ENCODE measurements around the gene FXYD6. TPM values are rescaled to one million over a fixed set of nuclear protein-coding genes. Genes with fewer than 3 reads are reported as not detected.

FXYD6 gene
- total and polyA plus RNA-seq, 2 of the 8 experiments (the other 6 are each of a cell fraction or from before 2014, with no cell fraction given): 44.6 to 117 TPM

DNA sequence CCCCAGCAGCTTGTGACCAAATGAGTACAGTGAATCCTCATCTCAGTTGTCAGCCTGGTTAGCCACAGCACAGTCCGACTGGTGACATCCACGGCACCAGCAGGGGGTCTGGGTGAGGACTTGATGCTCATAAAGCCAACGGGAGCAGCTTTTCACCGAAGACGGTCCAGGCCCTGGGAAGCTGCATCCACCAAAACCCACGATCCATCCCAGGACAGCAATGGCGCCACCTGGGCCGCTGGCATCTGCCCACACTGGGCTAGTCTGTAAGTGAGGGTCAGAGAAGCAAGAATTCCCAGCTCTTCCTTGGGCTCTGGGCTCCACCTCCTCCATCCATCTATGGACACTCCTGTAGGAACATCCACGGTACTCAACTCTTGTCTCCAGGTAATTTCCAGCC is 25.1 kb upstream of the FXYD6 start:
- no peak overlapping the region for H4K91ac ChIP-seq (replicated peaks; ENCODE audit: insufficient read length, low read length)

More for the DNA sequence above, 25.1 kb upstream of the FXYD6 start:
- DNase-seq (ENCODE audit: low read depth in 1 of 2, low spot score in 2 of 2) (no peak), FAIRE-seq (no peak)
- Histone ChIP-seq H3K4ac (replicated peaks; ENCODE audit: insufficient read length, low read depth, low read length) (no peak overlapping the region), H3K14ac (ENCODE audit: insufficient read length) (no peak overlapping the region), H3K4me3 (ENCODE audit: extremely low read depth in 1 of 4, insufficient read depth in 2 of 4, low read depth in 3 of 4, low read length in 4 of 4) (no peak overlapping the region), H3K27me3 (replicated peaks in 1 of 4; ENCODE audit: control insufficient read depth in 3 of 4, extremely low read depth in 1 of 4, insufficient read depth in 3 of 4, low read length in 3 of 4) (no peaks in the 10 kb centered on the region), H3K4me1 (replicated peaks in 1 of 4; ENCODE audit: control insufficient read depth in 3 of 4, insufficient read depth in 4 of 4, low read length in 3 of 4) (no peaks in the 10 kb centered on the region; a peak in 1 of 7 replicates), H3K9ac (replicated peaks in 1 of 4; ENCODE audit: extremely low read depth in 1 of 4, low read depth in 3 of 4, low read length in 3 of 4) (no peak overlapping the region), H2BK5ac (ENCODE audit: low read depth, low read length) (no peak overlapping the region), H3K23me2 (ENCODE audit: low read depth, low read length) (no peaks in the 10 kb centered on the region), H3K79me1 (ENCODE audit: low read depth, low read length) (no peaks in the 10 kb centered on the region), H3K23ac (ENCODE audit: insufficient read length) (no peak overlapping the region), H3K9me3 (ENCODE audit: insufficient read depth in 2 of 2, low read depth in 1 of 2, low read length in 1 of 2) (no peaks in the 10 kb centered on the region), H4K8ac (ENCODE audit: extremely low read depth, insufficient read depth, low read length) (no peak overlapping the region), H2BK15ac (ENCODE audit: low read length) (no peak overlapping the region), H4K20me1 (replicated peaks in 1 of 2; ENCODE audit: control insufficient read depth in 1 of 2, insufficient read depth in 2 of 2, low read length in 2 of 2) (no peaks in the 10 kb centered on the region), H2BK20ac (ENCODE audit: low read length) (no peak overlapping the region), H2BK120ac (replicated peaks; ENCODE audit: low read depth, low read length) (no peak overlapping the region), H4K5ac (ENCODE audit: insufficient read length, low read depth, low read length) (no peak overlapping the region), H3K18ac (ENCODE audit: extremely low read depth, low read length) (no peak overlapping the region), H3K79me2 (ENCODE audit: control insufficient read depth in 1 of 2, insufficient read depth in 2 of 2, low read length in 2 of 2) (no peaks in the 10 kb centered on the region), H3K4me2 (ENCODE audit: insufficient read depth in 1 of 2, low read depth in 2 of 2, low read length in 2 of 2) (no peak overlapping the region), H2AK5ac (ENCODE audit: low read depth, low read length) (no peak overlapping the region), H2AFZ (ENCODE audit: low read length) (no peak overlapping the region), H3K36me3 (ENCODE audit: control insufficient read depth in 2 of 4, insufficient read depth in 4 of 4, low read length in 3 of 4) (no peaks in the 10 kb centered on the region), H2BK12ac (ENCODE audit: low read depth, low read length) (no peak overlapping the region), H3K56ac (replicated peaks; ENCODE audit: insufficient read length, low read depth, low read length) (no peak overlapping the region), H3K27ac (ENCODE audit: low read depth, low read length) (no peak overlapping the region)
- ChIA-PET CTCF (ENCODE audit: partially characterized antibody) (interaction anchor here (0.6 to 4.1 kb wide), 17 partner anchors 8 to 212 kb away, joined by 3 to 30 read pairs (median 4); partner anchors contain the start of genes FXYD2 and FXYD6), POLR2A (ENCODE audit: partially characterized antibody) (no interaction called here)
- 91% methylated on average over 9 of the region's 9 CpGs; no CpG with 5 or more reads in 1 of the 2 experiments for WGBS, 2 experiments (ENCODE audit: extremely low coverage in 1 of 2, insufficient coverage in 1 of 2, insufficient read length in 1 of 2, insufficient replicate concordance in 2 of 2, low coverage in 1 of 2, low lambda C conversion rate in 2 of 2, missing lambda C conversion rate in 1 of 2)
- TF ChIP-seq, protein P1, sequence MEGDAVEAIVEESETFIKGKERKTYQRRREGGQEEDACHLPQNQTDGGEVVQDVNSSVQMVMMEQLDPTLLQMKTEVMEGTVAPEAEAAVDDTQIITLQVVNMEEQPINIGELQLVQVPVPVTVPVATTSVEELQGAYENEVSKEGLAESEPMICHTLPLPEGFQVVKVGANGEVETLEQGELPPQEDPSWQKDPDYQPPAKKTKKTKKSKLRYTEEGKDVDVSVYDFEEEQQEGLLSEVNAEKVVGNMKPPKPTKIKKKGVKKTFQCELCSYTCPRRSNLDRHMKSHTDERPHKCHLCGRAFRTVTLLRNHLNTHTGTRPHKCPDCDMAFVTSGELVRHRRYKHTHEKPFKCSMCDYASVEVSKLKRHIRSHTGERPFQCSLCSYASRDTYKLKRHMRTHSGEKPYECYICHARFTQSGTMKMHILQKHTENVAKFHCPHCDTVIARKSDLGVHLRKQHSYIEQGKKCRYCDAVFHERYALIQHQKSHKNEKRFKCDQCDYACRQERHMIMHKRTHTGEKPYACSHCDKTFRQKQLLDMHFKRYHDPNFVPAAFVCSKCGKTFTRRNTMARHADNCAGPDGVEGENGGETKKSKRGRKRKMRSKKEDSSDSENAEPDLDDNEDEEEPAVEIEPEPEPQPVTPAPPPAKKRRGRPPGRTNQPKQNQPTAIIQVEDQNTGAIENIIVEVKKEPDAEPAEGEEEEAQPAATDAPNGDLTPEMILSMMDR (IDR thresholded peaks at IDR 0.05; ENCODE audit: control extremely low read depth in 1 of 3, insufficient read depth in 1 of 3, low read depth in 1 of 3, low read length in 3 of 3): peak in 1 of 3 experiments; percentile 0; a peak in 1 of 4 replicates
- TF ChIP-seq, protein P2, sequence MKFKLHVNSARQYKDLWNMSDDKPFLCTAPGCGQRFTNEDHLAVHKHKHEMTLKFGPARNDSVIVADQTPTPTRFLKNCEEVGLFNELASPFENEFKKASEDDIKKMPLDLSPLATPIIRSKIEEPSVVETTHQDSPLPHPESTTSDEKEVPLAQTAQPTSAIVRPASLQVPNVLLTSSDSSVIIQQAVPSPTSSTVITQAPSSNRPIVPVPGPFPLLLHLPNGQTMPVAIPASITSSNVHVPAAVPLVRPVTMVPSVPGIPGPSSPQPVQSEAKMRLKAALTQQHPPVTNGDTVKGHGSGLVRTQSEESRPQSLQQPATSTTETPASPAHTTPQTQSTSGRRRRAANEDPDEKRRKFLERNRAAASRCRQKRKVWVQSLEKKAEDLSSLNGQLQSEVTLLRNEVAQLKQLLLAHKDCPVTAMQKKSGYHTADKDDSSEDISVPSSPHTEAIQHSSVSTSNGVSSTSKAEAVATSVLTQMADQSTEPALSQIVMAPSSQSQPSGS (IDR thresholded peaks at IDR 0.05; ENCODE audit: low read length): no peak
- TF ChIP-seq BCL11A (IDR thresholded peaks at IDR 0.05; ENCODE audit: low read depth in 2 of 2, low read length in 2 of 2): no peak
- TF ChIP-seq YY1 (IDR thresholded peaks at IDR 0.05; ENCODE audit: low read depth, low read length): no peak
